Epithelial cell of esophagus (primary cell): ENCODE results near the gene CCNJ.

Experiments
- DNase-seq: peaks from one replicate; pipeline ENCODE4 v3.0.0; 2010; ENCODE audit warnings: low read depth
- H3K4me3 ChIP-seq: 2 replicates; pipeline ENCODE4 v1.5.1; 2011; ENCODE audit warnings: mild to moderate bottlenecking, low read length, control low read depth
- CTCF ChIP-seq: IDR thresholded peaks from 2 replicates; pipeline ENCODE4 v1.5.1; 2011; ENCODE audit warnings: low read depth, mild to moderate bottlenecking, low read length, control low read depth, inconsistent platforms; ENCODE audit not compliant: insufficient read depth; ENCODE audit errors: missing control alignments

The CCNJ gene

GRCh38 chr10:96093948-96094347 is 50.6 kb downstream of the CCNJ start:
- TF ChIP-seq CTCF = no peak
- H3K4me3 ChIP-seq = no peak overlapping the region
- DNase-seq = no peak

GRCh38 chr10:96096958-96097357 is 53.6 kb downstream of the CCNJ start:
- H3K4me3 ChIP-seq = no peak overlapping the region
- DNase-seq = no peak
- TF ChIP-seq CTCF = no peak

GRCh38 chr10:96097865-96098264 is 54.5 kb downstream of the CCNJ start:
- H3K4me3 ChIP-seq = no peak overlapping the region
- TF ChIP-seq CTCF = no peak
- DNase-seq = no peak

GRCh38 chr10:96107623-96108038 is 64.2 kb downstream of the CCNJ start:
- H3K4me3 ChIP-seq = no peak overlapping the region
- no peak for TF ChIP-seq CTCF
- DNase-seq = no peak
